Embryonic facial prominence (tissue), 1 donor: ENCODE data around the gene AFTPH.

Source experiments
- DNase-seq: peaks from one replicate; pipeline ENCODE4 v3.0.0-alpha.2; 2016; ENCODE audit errors: extremely low spot score

The AFTPH gene

GRCh38 chr2:64632835-64633819, 109.0 kb downstream of the AFTPH start:
- DNase-seq = peak; percentile 47

- no peak for DNase-seq
These were observed 110.5 kb downstream of the AFTPH start for GRCh38 chr2:64634345-64635267.

DNA sequence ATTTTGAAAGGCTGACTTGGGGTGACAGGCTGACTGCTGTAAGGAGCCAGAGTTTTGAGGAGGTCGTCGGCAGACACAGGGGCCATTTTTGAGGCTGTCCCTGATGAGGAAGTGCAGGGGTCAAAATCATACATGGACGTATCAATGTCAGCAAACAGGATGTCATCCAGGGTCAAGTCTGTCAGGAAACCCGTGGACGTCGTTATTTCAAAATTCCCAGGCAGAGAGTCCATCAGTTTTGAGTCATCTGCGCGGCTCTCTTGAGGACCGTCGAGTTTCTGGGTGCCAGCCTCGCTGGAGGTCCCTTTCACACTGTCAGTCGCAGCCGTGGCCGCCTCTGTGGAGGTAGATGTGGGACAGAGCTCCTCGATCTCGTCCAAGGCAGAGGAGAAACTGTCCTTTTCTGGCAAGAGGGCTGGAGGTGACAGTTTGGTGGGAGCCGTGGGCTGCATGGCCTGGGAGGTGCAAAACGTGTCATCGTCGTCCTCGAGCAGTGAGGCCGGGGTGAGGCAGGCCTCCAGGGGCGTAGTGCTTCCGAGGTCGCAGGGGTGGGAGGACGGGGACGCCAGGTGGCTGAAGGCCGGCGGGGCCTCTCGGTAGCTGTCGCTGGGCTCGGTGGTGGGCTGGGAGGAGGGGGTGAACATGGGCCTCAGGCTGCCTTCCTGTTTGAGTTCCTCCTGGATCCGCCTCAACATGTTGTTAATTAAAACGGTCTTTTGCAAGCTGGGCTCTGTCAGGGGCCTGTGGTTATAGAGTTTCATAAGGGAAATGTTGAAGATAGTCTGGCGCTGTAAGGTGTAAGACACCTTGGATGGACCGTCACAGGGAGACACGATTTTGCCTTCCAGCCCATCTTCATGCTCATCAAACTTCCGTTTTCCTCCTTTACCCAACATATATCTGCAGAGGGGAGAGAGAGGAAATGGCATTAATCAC, 112.1 kb downstream of the AFTPH start:
- DNase-seq = no peak

- DNase-seq = no peak
These were observed 113.0 kb downstream of the AFTPH start for GRCh38 chr2:64637000-64637635.

- no peak for DNase-seq
These were observed 113.8 kb downstream of the AFTPH start for GRCh38 chr2:64637931-64638330.

GRCh38 chr2:64638502-64639120, 114.5 kb downstream of the AFTPH start:
- DNase-seq = no peak

DNA sequence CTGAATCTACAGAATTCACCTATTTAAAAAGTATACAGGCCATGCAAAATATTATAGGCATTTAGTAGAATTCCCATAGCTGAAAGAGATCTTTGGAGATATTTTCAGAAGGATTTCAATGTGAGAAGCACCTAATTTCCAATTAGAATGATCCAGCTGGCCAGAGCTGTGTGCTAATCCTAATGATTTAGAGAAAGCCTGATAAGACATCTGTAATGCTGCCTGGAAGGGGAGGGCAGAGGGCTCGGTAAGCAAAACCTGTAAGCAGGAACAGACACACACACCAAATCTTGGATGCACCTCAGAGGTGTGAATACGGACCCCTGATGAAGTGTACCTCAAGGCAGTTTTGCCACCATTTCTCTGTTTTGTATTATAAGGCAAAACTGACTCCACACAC, 115.6 kb downstream of the AFTPH start:
- no peak for DNase-seq

DNA sequence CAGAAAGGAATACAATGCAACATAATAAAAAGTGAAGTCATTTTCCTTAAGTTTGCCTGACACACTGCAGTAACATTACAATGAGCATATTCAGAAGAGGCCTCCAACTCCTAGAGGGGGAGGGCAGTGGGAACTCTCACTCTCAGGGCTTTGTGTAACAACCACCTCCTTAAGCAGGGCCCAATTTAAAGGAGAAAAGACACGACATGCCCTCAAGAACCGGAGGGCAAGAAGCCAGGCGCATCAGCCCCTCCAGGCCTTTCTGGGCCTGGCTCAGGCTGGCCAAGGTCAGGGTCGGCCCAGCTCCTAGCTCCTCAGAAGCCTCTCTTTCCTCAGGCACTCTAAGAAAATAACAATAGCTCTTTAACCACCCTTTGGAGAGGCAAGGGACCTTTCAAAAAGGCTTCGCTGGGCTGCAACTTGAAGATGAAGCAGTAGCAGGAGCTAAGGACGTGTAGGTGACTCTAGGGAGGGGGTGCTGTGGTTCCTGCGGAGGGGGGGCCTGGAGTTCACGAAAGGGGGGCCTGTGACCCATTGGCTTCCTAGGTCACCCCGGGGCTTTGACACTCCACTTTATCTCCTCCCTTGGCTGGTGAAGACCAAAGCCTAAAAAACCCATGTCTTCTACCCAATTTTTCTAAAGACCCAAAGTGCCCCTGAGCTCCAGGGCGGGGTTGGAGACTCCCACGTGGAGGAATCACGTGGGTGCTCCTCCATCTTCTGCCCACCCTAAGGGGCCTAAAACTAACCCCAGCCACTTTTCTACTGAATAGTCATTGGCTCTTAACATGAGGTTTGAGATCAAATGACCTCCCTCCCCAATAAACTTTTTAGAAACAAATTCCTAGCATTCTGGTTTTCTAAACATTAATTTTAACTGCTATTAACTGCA, 116.3 kb downstream of the AFTPH start:
- DNase-seq = no peak

- no peak for DNase-seq
These were observed 117.5 kb downstream of the AFTPH start for GRCh38 chr2:64641599-64641998.
